Pancreas (tissue), 10 donors: Measurements from ENCODE around the gene USP53. TPM values are rescaled to one million over a fixed set of nuclear protein-coding genes. Genes with fewer than 3 reads are reported as not detected.

Experiments used
- ATAC-seq, 4 donors: fragments of 200-7000 bp; cut with Tn5 transposase; one replicate each; pipeline versions ENCODE4 v1.8.0 to v1.9.1; 2020; ENCODE audit warnings: mild to moderate bottlenecking in 4 of 4, moderate library complexity in 4 of 4
- DNase-seq, 6 donors: peaks; one replicate each; pipeline ENCODE4 v3.0.0-alpha.2; 2020
- FAIRE-seq: peaks from 2 replicates; lab custom pipeline; 2012; peaks lifted over from hg19 to GRCh38; lab: Jason Lieb, UNC
- H3K27ac ChIP-seq, 4 donors: fragments of 200-600 bp; sonication (generic); 1 replicate in 3 of 4; 2 replicates in 1 of 4; pipeline versions ENCODE4 v1.5.0 to v1.8.0; 2020
- H3K27me3 ChIP-seq, 4 donors: fragments of 200-600 bp; one replicate each; pipeline ENCODE4 v1.8.0; 2021
- H3K36me3 ChIP-seq, 3 donors: fragments of 200-600 bp; sonication (generic) in 1 of 3; one replicate each; pipeline versions ENCODE4 v1.5.0 to v1.8.0; 2020 to 2021
- H3K4me1 ChIP-seq, 3 donors: fragments of 200-600 bp; one replicate each; pipeline ENCODE4 v1.8.0; 2021
- H3K4me3 ChIP-seq, 4 donors: fragments of 200-600 bp; sonication (generic) in 2 of 4; one replicate each; pipeline versions ENCODE4 v1.5.0 to v1.8.0; 2020 to 2021
- H3K9me3 ChIP-seq, 4 donors: fragments of 200-600 bp; one replicate each; pipeline ENCODE4 v1.8.0; 2021
- CTCF ChIP-seq, 4 donors: fragments of 200-600 bp; sonication (generic) in 3 of 4; IDR thresholded peaks; one replicate each; pipeline versions ENCODE4 v1.5.0 to v1.8.0; 2021; ENCODE audit warnings: antibody characterized with exemption in 4 of 4
- WGBS, 2 donors: extraction: QIAGEN DNeasy Blood & Tissue Kit; methylation state at CpG; one replicate each; pipeline ENCODE4 v1.1.7; 2013; 5-methylcytosine and 5-hydroxymethylcytosine counted together
- intact Hi-C, 3 donors: fragments of 100-400 bp; cut with DNase I; formaldehyde crosslinking; loops; one replicate each; pipeline versions ENCODE4 v1.11.1 to v1.14.2; 2022
- polyA plus RNA-seq, 2 donors: library from polyadenylated mRNA; stranded (reverse); fragments of 200-250 nt; gene quantifications; one replicate each; pipeline ENCODE4 v1.2.3, GENCODE V29; 2013
- total RNA-seq, 6 donors: library from RNA; stranded (reverse); fragmentation: NEBNext Ultra II Directional in 4 of 6; extraction: Animal tissue kit (Norgen Biotek cat#: 25700) in 4 of 6; gene quantifications; one replicate each; pipeline versions ENCODE4 v1.2.1 to v1.2.4, GENCODE V29; 2021 to 2023
- donor health status: healthy with polysubstance abuse.
- donor health status: DM: no; HTN: no; CAD: no; lungs with moderate emphysema.
- donor health status: DM: no; HTN: no; CAD: no.
- donor health status: control.
- donor health status: control.
- donor health status: Bipolar disorder and iron deficiency.
- donor health status: DM: yes; HTN: yes; CAD: no.
- donor health status: DM: no; HTN: no; CAD: no.
- donor health status: DM: no; HTN: no; CAD: no.
- donor health status: DM: yes; HTN: yes; CAD: no.

Gene USP53
- total and polyA plus RNA-seq, 8 donors = 11.2 to 21.2 (median 15.4) TPM

GRCh38 chr4:119314356-119314755, 101.8 kb downstream of the USP53 start:
- H3K9me3 ChIP-seq = no peaks in the 10 kb centered on the region
- H3K27me3 ChIP-seq = no peaks in the 10 kb centered on the region
- no peak overlapping the region for H3K4me3 ChIP-seq
- no peak for TF ChIP-seq CTCF (IDR thresholded peaks at IDR 0.05)
- 12 to 20% methylated on average over 4 of the region's 4 CpGs for WGBS, 2 donors
- no peak overlapping the region for H3K27ac ChIP-seq
- DNase-seq (no peak), FAIRE-seq (peak; percentile 54), ATAC-seq (peak in 3 of 4 donors; percentile 67 to 85 (median 73))
- H3K36me3 ChIP-seq = no peaks in the 10 kb centered on the region
- intact Hi-C loops = no loop called here
- no peaks in the 10 kb centered on the region for H3K4me1 ChIP-seq

GRCh38 chr4:119315036-119315435, 102.5 kb downstream of the USP53 start:
- no peak for ATAC-seq
- H3K4me3 ChIP-seq = no peak overlapping the region
- no peak overlapping the region for H3K27ac ChIP-seq
- no peaks in the 10 kb centered on the region for H3K4me1 ChIP-seq
- H3K27me3 ChIP-seq = no peaks in the 10 kb centered on the region
- H3K36me3 ChIP-seq = no peaks in the 10 kb centered on the region
- no peak for DNase-seq
- H3K9me3 ChIP-seq = no peaks in the 10 kb centered on the region
- no peak for TF ChIP-seq CTCF (IDR thresholded peaks at IDR 0.05)
- FAIRE-seq = no peak
- intact Hi-C loops = no loop called here
- 57 to 61% methylated on average over 2 of the region's 2 CpGs for WGBS, 2 donors

- DNase-seq = no peak
- intact Hi-C loops = no loop called here
- H3K4me3 ChIP-seq = no peak overlapping the region
- TF ChIP-seq CTCF (IDR thresholded peaks at IDR 0.05) = no peak
- ATAC-seq = no peak
- no peaks in the 10 kb centered on the region for H3K4me1 ChIP-seq
- no peaks in the 10 kb centered on the region for H3K27me3 ChIP-seq
- WGBS, 2 donors = 63 to 72% methylated on average over 2 of the region's 2 CpGs
- H3K27ac ChIP-seq = no peak overlapping the region
- no peaks in the 10 kb centered on the region for H3K36me3 ChIP-seq
- no peaks in the 10 kb centered on the region for H3K9me3 ChIP-seq
- FAIRE-seq = no peak
These were observed 105.5 kb downstream of the USP53 start for GRCh38 chr4:119317990-119318389.

GRCh38 chr4:119321921-119322687, 109.6 kb downstream of the USP53 start, which contains the start of gene FABP2:
Gene FABP2, minus strand, starts transcription at chr4:119322138. Its CDS starts 36 bp downstream, at chr4:119322102.
- FAIRE-seq = peak; percentile 51
- H3K4me3 ChIP-seq = no peak within 1 kb of the TSS
- H3K4me1 ChIP-seq = no peaks in the 10 kb centered on the region
- no peaks in the 10 kb centered on the region for H3K27me3 ChIP-seq
- H3K36me3 ChIP-seq = no peaks in the 10 kb centered on the region
- ATAC-seq = no peak
- TF ChIP-seq CTCF (IDR thresholded peaks at IDR 0.05) = no peak
- no peak for DNase-seq
- no peak within 1 kb of the TSS for H3K27ac ChIP-seq
- H3K9me3 ChIP-seq = no peaks in the 10 kb centered on the region
- WGBS, 2 donors = 47 to 63% methylated on average over 6 of the region's 6 CpGs
- intact Hi-C loops = no loop called here

- WGBS, 2 donors = 52 to 56% methylated on average over 2 of the region's 2 CpGs
- ATAC-seq (no peak), FAIRE-seq (no peak), DNase-seq (no peak)
- no peaks in the 10 kb centered on the region for H3K9me3 ChIP-seq
- intact Hi-C loops = no loop called here
- no peak for TF ChIP-seq CTCF (IDR thresholded peaks at IDR 0.05)
- H3K27me3 ChIP-seq = no peaks in the 10 kb centered on the region
- no peaks in the 10 kb centered on the region for H3K36me3 ChIP-seq
- H3K27ac ChIP-seq = no peak overlapping the region
- no peaks in the 10 kb centered on the region for H3K4me1 ChIP-seq
- H3K4me3 ChIP-seq = no peak overlapping the region
These were observed 116.2 kb downstream of the USP53 start for GRCh38 chr4:119328695-119329094.
